Measurements from ENCODE around the gene HP.
A peak's percentile ranks its signal among the peaks of the same experiment; 100 is the strongest.

Gene HP

GRCh38 chr16:72085002-72085401 is 30.7 kb downstream of the HP start:
- H3K27ac ChIP-seq, result no peak overlapping the region
- peaks cover 25% of the 10 kb centered on the region for H3K36me3 ChIP-seq (replicated peaks)
- DNase-seq, result no peak
- no peaks in the 10 kb centered on the region for H3K27me3 ChIP-seq (replicated peaks)
- TF ChIP-seq, protein P1, sequence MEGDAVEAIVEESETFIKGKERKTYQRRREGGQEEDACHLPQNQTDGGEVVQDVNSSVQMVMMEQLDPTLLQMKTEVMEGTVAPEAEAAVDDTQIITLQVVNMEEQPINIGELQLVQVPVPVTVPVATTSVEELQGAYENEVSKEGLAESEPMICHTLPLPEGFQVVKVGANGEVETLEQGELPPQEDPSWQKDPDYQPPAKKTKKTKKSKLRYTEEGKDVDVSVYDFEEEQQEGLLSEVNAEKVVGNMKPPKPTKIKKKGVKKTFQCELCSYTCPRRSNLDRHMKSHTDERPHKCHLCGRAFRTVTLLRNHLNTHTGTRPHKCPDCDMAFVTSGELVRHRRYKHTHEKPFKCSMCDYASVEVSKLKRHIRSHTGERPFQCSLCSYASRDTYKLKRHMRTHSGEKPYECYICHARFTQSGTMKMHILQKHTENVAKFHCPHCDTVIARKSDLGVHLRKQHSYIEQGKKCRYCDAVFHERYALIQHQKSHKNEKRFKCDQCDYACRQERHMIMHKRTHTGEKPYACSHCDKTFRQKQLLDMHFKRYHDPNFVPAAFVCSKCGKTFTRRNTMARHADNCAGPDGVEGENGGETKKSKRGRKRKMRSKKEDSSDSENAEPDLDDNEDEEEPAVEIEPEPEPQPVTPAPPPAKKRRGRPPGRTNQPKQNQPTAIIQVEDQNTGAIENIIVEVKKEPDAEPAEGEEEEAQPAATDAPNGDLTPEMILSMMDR (IDR thresholded peaks at IDR 0.05; ENCODE audit: low read depth, low read length, missing control alignments), result no peak
- H3K4me3 ChIP-seq (ENCODE audit: low read depth, low read length), result no peak overlapping the region
- in situ Hi-C loops (cut with HindIII; ENCODE audit: low pct_ligation_motif_present, low sequenced_read_pairs), result no loop called here

GRCh38 chr16:72091217-72091616 is 36.9 kb downstream of the HP start:
- in situ Hi-C loops (cut with HindIII; ENCODE audit: low pct_ligation_motif_present, low sequenced_read_pairs), result no loop called here
- H3K27me3 ChIP-seq (replicated peaks), result no peaks in the 10 kb centered on the region
- H3K27ac ChIP-seq, result no peak overlapping the region
- H3K4me3 ChIP-seq (ENCODE audit: low read depth, low read length), result no peak overlapping the region
- DNase-seq, result no peak
- H3K36me3 ChIP-seq (replicated peaks), result peaks cover 16% of the 10 kb centered on the region
- TF ChIP-seq, protein P1 (IDR thresholded peaks at IDR 0.05; ENCODE audit: low read depth, low read length, missing control alignments), result no peak

DNA sequence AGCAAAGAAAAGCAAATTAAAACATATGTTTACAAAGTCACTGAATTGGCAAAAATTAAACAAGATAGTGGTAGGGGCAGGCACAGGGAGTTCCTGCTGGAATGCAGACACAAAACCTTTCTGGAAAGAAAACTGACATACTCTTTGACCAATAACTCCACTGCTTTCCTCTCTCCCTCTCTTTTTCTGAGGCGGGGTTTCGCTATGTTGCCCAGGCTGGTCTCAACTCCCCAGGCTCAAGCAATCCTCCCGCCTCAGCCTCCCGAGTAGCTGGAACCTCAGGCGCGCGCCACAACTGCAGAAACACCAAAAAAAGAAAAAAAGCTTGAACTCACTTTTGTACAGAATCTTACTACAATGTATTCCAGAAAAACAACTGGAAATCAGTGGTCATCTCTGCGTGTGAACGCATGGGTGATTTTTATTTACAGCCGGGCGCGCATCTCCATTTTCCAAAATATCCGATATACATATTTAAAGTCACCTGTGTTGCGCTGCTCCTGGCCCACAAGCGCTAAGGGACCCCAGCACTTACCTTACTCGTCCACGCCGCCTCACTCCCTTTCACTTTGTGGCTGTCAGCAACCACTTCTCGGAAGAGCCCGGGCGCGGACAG is 38.6 kb downstream of the HP start:
- peak; percentile 50 for DNase-seq
- peaks cover 24% of the 10 kb centered on the region for H3K36me3 ChIP-seq (replicated peaks)
- TF ChIP-seq, protein P1 (IDR thresholded peaks at IDR 0.05; ENCODE audit: low read depth, low read length, missing control alignments), result no peak
- H3K27me3 ChIP-seq (replicated peaks), result no peaks in the 10 kb centered on the region
- peak overlapping the region; percentile 38 for H3K27ac ChIP-seq
- H3K4me3 ChIP-seq (ENCODE audit: low read depth, low read length), result peak overlapping the region; percentile 99
- in situ Hi-C loops (cut with HindIII; ENCODE audit: low pct_ligation_motif_present, low sequenced_read_pairs), result no loop called here

DNA sequence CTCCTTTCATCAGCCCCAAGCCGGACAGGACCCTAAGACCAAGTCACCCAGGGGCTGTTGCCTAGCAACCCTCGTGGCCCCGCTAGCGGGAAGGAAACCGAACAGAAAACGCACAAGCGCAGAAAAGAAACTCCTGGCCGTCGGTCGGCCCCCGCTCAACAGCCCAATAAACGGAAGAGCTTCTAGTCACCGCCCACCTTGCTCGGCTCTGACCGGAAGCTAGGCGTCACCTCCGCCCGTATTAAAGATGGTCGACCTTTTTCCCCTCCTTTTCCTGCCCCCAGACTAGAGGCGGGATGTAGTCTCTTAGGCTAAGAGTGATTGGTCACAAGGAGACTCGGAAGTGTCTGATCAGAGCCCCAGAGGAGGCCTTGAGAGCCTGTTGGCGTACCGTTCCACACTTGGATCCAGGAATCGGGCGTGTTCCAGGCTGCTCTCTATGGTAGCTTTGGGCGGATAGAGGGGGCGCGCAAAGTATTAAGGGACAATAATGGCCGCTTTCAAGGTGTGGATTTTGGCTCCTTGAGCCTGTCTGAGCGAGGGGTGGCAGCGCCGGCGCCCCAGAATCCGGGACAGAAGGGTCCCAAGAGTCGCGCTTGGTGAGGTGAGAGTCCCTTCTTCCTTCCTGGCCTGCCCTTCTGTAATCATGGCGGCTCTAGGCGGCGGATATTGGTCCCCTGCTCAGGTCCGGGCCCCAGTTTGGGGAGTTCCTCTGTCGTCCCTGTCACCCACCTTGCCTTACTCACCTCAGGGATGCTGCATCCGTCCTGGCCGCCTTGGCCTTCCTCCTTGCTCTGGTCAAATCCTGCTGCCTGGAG is 39.4 kb downstream of the HP start, which contains the start of the genes DHX38 and TXNL4B:
DHX38 (plus strand) TSS at position 400 of the 818 bp plus-strand sequence. CDS start 2,311 bp downstream, outside the sequence.
TXNL4B (minus strand) TSS at position 173 of the 818 bp plus-strand sequence. CDS start 2,871 bp downstream, outside the sequence.
- TF ChIP-seq, protein P1 (IDR thresholded peaks at IDR 0.05; ENCODE audit: low read depth, low read length, missing control alignments), result no peak
- H3K36me3 ChIP-seq (replicated peaks), result peaks cover 30% of the 10 kb centered on the region
- in situ Hi-C loops (cut with HindIII; ENCODE audit: low pct_ligation_motif_present, low sequenced_read_pairs), result no loop called here
- peak within 1 kb of the TSS; percentile 71 for H3K27ac ChIP-seq
- peak; percentile 98 for DNase-seq
- no peaks in the 10 kb centered on the region for H3K27me3 ChIP-seq (replicated peaks)
- peak within 1 kb of the TSS; percentile 99 for H3K4me3 ChIP-seq (ENCODE audit: low read depth, low read length)

GRCh38 chr16:72094266-72094610 is 39.9 kb downstream of the HP start:
- Histone ChIP-seq H3K4me3 (ENCODE audit: low read depth, low read length) (peak overlapping the region; percentile 99), H3K36me3 (replicated peaks) (peaks cover 30% of the 10 kb centered on the region), H3K27ac (peak overlapping the region; percentile 71), H3K27me3 (replicated peaks) (no peaks in the 10 kb centered on the region)
- in situ Hi-C loops (cut with HindIII; ENCODE audit: low pct_ligation_motif_present, low sequenced_read_pairs), result no loop called here
- no peak for DNase-seq
- TF ChIP-seq, protein P1 (IDR thresholded peaks at IDR 0.05; ENCODE audit: low read depth, low read length, missing control alignments), result no peak
